Esophagus muscularis mucosa (tissue), 4 donors: ENCODE data around the gene MCHR2.

Source experiments
- CTCF ChIP-seq, 3 experiments: fragments of 200-600 bp in 2 of 3; fragments of 450-650 bp in 1 of 3; sonication (generic) in 2 of 3; IDR thresholded peaks; one replicate each; pipeline ENCODE4 v1.5.1; 2017 to 2019; ENCODE audit warnings: antibody characterized with exemption in 3 of 3, mild to moderate bottlenecking in 2 of 3, moderate library complexity in 1 of 3
- EP300 ChIP-seq: sonication (generic); formaldehyde crosslinking; IDR thresholded peaks from one replicate; pipeline ENCODE4 v1.6.1; 2017; ENCODE audit warnings: antibody characterized with exemption
- POLR2A ChIP-seq: fragments of 450-650 bp; IDR thresholded peaks from one replicate; pipeline ENCODE4 v1.6.1; 2017; ENCODE audit warnings: antibody characterized with exemption, moderate library complexity, mild to moderate bottlenecking, low read depth
- POLR2AphosphoS5 ChIP-seq, 2 donors: sonication (generic); formaldehyde crosslinking; IDR thresholded peaks; one replicate each; pipeline ENCODE4 v1.6.1; 2017; ENCODE audit warnings: antibody characterized with exemption in 2 of 2

GRCh38 chr6:100023798-100024197, 29.8 kb upstream of the MCHR2 start:
- no peak for TF ChIP-seq CTCF (IDR thresholded peaks at IDR 0.05)
- no peak for TF ChIP-seq EP300
- TF ChIP-seq POLR2AphosphoS5 (IDR thresholded peaks at IDR 0.05): no peak
- TF ChIP-seq POLR2A: no peak
